ENCODE measurements around the gene POC1A.
A peak's percentile ranks its signal among the peaks of the same experiment; 100 is the strongest.
"Not testable (repeated sequence)": the region's sequence is repeated elsewhere in the genome, so short reads cannot be mapped to it uniquely, and the experiment has no call there.

The POC1A gene

DNA sequence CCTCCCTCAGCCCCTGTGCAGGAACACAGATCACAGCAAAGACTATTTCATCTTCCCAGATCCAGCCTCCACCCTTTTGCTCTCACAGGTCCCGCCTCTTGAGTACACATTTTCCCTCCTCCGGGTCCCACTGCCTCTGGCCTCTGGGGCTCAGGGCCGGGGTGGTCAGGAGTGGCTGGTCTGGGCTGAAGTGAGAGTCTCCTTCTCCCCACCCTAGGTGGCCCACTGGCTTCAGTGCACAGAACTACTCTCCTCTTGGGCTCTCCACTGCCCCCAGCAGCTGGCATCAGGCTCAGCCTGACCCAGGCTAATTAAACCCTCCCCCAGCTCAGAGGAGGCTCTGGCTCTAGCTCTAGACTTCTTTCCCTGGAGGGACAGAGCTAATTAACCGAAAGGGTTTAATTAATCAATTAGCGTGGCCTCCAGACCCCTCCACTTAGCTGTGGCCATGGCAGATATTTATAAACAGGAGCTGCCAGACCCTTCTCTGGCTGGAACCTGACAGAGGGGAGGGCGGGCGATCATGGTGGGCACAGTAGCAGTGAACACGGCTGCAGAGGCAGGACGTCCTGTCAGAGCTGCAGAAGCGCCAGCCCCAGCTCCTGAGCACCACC, 113.0 kb downstream of the POC1A start:
- no peak for DNase-seq

DNA sequence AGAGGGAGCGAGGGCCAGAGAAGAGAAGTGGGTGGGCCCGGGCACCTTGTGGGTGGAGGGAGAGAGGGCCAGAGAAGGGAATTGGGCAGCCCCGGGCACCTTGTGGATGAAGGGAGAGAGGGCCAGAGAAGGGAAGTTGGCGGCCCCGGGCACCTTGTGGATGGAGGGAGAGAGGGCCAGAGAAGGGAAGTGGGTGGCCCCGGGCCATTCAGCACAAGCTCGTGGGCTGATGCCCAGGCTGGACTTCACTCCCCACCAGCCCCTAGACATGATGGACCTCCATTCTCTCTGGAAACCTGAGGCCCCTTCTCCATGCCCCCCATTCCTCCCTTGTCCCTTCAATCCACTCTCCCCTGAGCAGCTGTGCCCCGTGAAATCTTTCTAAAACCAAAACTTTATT, 113.6 kb downstream of the POC1A start:
- no peak for DNase-seq

DNA sequence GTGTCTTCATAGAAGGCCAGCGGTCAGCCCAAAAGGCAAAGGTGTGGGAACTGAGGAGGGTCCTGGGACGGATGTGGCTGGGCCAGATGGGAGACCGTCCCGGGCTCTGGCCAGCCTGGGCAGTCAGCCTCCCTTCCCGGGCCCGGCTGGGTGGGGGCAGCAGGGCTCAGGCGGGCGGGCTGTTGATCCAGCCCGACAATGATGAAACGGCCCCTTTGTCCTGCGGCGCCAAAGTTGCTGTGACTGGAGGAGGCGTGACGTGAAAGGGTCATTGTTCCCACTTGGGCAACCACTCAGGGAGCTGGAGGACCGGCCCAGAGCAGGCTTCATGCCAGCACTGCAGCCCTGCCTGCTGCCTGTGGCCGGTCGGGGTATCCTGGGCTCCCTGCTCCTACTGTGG, 114.4 kb downstream of the POC1A start:
- DNase-seq, result no peak

DNA sequence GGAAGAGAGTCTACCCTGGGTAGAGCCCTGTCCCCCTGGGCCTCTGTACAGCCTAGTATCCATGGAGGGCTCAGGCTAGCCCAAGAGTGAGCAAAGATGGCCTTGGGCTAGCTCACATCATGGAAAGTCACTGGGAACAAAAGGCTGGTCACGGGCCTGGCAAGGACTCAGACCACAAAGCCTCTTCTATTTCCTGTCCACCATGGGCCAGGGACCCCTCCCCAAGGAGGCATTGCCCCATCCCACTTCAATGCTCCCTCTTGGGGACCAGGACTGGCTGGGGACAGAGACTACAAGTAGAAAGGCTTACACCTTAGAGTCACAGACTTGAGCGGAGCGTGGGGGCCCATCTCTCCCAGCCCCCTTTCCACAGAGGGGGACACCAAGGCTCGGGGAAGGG, 114.8 kb downstream of the POC1A start:
- no peak for DNase-seq

DNA sequence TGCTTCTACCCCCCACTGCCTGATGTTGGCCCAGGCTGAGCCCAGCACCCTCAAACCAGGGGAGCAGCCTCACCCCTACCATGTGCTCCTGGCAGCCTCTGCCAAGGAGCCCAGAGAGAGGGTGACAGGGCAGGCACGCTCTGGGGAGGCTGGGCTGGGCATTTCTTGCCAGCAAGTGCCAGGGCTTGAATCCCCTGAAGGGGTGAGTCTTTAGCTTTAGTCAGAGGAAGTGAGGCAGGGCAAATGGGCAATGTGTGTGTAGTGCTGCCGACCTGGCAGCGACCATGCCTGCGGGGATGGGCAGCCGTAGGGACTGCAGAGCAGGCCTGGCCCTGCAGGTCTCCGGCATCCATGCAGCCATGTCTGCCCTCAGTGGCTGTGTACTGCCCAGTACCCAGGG, 116.0 kb downstream of the POC1A start:
- no peak for DNase-seq

DNA sequence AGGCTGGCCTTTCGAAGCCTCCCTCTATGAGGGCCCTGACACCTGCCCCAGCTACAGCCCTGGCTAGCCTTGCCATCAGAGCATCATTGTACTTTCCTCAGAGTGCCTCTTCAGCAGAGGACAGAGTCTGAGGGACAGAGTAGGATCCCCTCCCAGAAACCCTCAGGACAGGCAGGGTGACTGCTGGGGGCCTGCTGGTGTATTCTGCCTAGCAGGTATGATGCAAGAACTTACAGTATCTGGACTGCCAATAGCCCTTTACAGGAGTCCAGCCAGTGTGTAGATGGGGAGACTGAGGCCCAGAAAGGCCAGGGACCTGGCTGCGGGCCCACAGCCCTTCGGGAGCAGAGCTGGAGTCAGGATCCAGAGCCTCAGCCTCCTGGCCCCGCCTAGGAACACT, 116.9 kb downstream of the POC1A start:
- DNase-seq, result no peak

DNA sequence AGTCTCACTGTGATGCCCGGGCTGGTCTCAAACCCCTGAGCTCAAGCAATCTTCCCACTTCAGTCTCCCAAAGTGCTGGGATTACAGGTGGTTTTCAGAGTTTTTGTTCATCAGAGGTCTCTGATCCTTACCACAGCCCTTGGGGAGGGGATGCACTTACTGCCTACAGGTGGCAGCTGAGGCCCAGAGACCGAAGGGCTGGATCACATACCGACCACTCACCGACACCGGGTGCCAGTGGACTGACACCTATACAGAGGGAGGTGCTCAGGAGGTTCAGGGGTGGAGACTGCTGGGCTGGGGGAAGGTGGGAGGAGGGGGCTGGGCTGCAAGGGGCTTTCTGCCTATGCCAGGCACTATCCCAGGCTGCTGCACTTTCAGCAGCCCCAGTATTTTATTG, 117.4 kb downstream of the POC1A start:
- no peak for DNase-seq

DNA sequence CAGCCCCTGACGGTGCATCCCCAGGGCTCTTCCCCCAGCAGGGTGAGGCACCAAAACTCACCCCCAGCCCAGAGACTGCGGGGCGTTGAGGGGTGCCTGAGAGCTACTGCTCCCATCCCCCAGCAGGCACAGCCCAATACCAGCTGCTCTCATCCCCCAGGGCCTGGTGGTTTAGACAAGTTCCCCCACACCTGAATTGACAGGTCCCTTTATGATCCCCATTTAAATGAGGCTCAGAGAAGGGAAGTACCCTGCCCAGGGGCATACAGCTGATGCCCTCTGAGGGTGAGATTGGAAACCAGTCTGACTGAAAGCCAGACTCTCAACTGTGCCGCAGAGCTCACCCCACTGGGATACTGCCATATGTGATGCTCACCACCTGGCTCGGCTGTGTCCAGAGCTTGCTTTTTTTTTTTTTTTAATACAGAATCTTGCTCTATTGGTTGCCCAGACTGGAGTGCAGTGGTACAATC, 118.0 kb downstream of the POC1A start:
- no peak for DNase-seq

DNA sequence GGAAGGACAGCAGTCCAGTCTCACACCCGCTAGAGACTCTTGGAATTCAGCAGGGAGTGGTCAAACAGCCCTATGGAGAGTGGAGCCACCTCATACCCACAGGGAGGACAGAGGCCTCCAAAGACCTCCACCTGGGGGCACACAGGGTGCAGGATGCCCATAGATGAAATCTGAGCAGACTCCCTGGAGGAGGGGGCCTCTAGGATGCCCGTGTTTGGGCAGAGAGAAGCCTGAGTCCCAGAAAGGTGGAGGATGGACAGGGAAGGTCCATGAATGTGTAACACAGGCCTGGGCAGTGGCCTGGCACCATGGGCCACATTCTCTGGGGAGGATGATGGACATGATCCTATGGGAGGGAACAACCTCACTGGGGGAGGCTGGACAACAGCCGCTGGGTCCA, 119.6 kb downstream of the POC1A start:
- DNase-seq, result no peak

DNA sequence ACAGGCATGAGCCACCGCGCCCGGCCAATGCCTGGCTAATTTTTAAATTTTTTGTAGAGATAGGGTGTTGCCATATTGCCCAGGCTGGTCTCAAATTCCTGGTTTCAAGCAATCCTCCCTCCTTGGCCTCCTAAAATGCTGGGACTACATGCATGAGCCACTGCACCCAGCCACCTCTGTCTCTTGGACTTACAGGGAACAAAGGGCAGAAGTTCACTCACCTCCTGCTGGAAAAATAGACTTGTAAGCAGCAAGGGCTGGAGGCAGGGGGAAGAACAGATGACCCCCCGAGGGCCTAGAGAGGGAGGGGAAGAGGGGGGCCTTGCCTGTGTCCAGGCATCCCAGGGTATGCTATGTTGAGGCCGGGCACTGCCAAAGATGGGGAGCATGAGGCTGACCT, 120.0 kb downstream of the POC1A start:
- DNase-seq, result no peak

DNA sequence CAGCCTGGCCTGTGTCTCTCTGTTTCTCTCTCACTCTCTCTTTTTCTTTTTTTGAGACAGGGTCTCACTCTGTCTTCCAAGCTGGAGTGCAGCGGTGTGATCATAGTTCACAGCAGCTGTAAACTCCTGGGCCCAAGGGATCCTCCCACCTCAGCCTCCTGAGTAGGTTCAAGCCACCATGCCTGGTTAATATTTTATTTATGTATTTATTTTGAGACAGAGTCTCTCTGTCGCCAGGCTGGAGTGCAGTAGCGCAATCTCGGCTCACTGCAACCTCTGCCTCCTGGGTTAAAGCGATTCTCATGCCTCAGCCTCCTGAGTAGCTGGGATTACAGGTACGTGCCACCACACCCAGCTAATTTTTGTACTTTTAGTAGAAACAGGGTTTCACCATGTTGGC, 120.5 kb downstream of the POC1A start:
- not testable (repeated sequence) for DNase-seq

DNA sequence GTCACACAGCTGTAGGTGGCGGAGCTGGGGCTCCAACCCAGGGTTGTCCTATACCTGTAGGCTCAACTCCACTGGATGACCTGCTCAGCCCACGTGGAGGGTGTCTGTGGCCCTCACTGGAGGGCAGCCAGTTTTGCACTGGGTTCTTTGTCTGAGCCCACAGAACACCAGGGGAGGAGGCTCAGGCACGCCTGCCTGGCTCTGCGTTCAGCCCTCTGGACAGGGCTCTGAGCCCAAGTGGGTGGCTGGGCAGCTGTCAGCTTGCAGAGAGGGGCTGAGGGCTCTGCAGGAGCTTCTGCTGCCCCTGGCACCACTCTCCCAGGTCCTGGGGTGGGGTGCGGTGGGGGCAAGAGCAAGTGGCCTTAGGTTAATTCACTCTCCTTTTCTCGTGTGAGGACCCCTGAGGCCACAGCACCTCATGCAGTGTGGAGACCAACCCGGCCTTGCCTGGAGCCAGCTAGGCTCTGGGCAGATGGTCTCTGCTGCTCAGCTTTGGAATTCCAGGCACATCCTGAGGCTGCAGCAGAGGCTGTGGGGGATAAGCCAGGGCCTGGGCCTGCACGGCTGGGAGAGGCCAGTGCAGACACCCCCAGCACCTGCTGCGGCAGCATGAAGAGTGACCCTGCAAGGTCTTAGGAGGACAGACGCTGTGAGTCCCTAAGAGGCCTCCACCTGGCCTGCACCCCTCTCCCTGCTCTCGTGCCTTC, 121.4 kb downstream of the POC1A start:
- DNase-seq, result no peak

DNA sequence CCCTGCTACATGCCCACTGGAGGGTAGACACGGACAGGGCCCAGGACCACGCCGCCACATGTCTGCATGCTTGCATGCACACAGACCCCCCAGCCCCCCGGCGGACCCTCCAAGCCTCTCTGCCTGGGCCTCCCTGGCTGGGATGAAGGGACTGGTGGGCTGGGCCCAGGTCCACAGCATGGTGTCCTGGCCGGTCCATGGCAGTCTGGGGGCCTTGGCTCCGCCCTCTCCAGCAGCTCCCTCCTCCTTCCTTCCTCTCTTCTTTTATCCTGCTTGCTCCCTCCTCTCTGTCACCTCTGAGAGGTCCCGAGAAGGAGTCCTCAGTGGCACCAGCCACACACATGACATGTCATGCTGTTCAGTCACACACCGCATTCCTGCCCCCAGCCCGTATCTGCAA, 122.3 kb downstream of the POC1A start:
- no peak for DNase-seq

DNA sequence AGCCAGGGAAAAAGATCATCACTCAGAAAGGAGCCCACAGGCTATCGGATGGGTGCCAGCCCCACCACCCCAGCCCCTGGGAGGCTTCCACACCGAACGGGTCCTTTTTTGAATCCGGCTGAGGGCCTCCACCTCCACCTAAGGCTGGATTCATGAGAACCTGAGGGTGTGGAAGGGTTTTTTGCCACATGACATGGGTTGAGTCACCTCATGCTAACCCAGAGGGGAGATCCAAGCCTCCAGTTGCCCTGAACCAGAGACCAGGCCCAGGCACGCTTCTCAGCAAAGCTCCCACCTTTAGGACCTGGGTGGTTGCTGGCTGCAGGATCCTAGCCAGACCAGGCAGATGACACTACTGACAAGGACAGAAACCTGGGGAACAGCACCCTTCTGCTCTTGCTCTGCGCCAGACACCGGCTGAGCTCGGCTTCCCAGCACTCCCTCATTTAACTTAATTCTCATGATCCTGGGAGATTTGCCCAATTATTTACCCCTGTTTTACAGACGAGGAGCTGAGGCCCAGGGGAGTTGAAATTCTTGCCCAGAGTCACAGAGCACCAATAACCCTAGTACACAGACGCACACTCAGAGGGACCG, 123.4 kb downstream of the POC1A start:
- DNase-seq, result no peak

DNA sequence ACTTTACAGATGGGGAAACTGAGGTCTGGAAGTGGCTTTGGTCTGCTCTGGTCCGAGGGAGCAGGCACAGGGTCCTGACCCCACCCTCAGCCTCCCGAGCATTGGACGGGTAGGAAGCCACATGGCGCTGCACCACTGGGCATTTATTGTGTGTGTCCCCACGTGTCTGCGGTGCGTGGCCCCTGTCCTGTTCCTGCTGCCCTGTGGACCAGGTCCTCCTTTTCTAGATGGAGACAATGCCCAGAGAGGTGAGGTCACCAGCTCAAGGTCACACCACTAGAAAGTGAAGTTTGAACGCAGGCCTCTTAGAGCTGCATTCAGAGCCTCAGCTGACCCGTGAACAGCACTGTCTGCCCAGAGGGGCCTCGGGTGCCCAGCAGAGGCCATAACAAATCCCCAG, 124.7 kb downstream of the POC1A start:
- no peak for DNase-seq

DNA sequence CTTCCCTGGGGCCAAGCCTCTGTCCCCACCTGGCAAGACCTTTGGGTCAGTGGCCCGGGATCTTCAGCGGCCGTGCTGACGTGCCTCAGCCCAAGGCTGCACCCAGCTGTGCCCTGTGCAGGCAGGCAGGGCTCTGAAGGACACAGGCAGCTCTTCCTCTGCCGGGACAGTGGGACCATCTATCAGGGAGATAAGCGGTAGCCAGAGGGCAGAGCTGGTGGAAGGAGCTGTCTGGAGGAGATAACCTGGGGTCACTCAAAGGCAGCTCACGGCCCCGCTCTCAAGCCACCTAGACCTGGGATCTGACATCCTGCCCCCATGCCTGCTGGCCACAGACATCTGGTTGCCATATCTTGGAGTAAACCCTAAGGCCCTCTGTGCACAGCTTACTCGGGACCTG, 125.2 kb downstream of the POC1A start:
- no peak for DNase-seq

DNA sequence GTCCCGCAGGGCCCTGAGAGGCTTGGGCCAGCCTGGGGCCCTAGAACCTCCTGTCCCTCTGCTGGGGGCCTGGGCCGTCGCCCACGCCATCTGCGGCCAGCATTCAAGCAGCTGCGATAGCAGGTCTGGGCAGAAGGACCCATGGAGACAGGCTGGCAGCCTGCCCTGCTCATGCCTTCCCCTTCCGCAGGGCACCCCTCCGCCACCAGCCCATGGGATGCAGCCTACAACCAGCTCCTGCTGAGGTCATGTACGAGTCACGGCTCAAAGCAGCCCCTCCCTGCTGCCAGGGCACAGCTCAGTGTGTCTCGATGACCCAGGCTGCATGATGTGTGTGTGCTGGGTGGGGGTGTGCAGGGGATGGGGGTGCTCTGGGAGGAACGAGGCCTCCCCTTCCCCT, 125.7 kb downstream of the POC1A start:
- peak; percentile 25 for DNase-seq

DNA sequence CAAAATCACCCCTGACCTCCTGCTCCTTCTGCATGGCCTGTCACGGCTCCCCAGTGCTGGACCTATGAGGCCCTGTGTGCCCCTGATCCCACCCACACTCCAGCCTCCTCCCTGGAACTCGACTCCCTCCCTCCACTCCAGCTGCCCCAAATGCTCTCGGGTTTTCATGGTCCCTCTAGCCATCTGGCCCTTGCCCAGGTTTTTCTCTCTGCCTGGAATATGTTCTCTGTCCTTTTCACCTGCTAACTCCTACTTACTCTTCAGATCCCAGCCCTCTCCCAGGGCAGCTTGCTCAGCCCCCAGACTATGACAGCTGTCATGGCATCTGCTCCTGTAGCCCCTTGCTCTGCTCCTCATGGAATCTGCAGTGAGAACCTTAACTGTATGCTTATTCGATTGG, 128.2 kb downstream of the POC1A start:
- DNase-seq, result no peak

DNA sequence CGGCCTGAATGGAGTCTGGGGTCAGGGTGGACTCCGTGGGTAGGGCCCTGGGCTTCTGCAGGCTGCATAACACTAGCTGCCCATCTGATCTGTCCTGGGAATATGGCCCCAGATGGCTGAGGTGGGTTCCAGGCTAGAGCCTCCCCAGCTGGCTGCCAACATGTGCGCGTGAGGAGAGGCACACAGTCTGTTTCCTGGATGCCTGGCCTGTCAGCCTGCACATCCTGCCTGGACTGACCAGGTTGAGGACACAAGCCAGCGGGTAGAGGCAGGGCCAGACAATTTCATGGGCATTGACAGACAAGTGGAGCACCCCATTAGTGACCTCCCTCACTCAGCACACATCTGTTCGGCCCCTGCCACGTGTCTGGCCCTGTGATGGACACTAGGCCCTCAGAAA, 128.8 kb downstream of the POC1A start:
- DNase-seq, result no peak
